Tibial nerve (tissue), 4 donors: ENCODE measurements around the gene GAL. TPM values are rescaled to one million over a fixed set of nuclear protein-coding genes. Genes with fewer than 3 reads are reported as not detected.

Source experiments
- DNase-seq, 2 donors: peaks; one replicate each; pipeline ENCODE4 v3.0.0-alpha.2; 2019; ENCODE audit warnings: low spot score in 2 of 2
- H3K27ac ChIP-seq, 4 donors: fragments of 200-600 bp; sonication (generic) in 3 of 4; one replicate each; pipeline ENCODE4 v1.5.1; 2017 to 2019; ENCODE audit warnings: mild to moderate bottlenecking in 1 of 4
- H3K27me3 ChIP-seq, 2 donors: fragments of 200-600 bp; sonication (generic) in 1 of 2; one replicate each; pipeline versions ENCODE4 v1.5.1 to v1.6.0; 2017 to 2019
- H3K36me3 ChIP-seq, 3 donors: fragments of 200-600 bp; sonication (generic); one replicate each; pipeline ENCODE4 v1.5.1; 2018 to 2019
- H3K4me1 ChIP-seq, 4 donors: fragments of 200-600 bp; sonication (generic) in 3 of 4; one replicate each; pipeline ENCODE4 v1.5.1; 2017 to 2019
- H3K4me3 ChIP-seq, 4 donors: fragments of 200-600 bp; sonication (generic) in 3 of 4; one replicate each; pipeline ENCODE4 v1.5.1; 2017 to 2019; ENCODE audit warnings: mild to moderate bottlenecking in 1 of 4, moderate library complexity in 1 of 4
- H3K9me3 ChIP-seq, 4 donors: fragments of 200-600 bp; sonication (generic) in 3 of 4; one replicate each; pipeline ENCODE4 v1.5.1; 2017 to 2019
- CTCF ChIP-seq, 5 experiments: fragments of 200-600 bp in 3 of 5; fragments of 450-650 bp in 2 of 5; sonication (generic) in 3 of 5; IDR thresholded peaks; one replicate each; pipeline ENCODE4 v1.5.1; 2016 to 2019; ENCODE audit warnings: antibody characterized with exemption in 5 of 5, mild to moderate bottlenecking in 3 of 5, moderate library complexity in 2 of 5
- EP300 ChIP-seq, 2 donors: sonication (generic); formaldehyde crosslinking; IDR thresholded peaks; one replicate each; pipeline ENCODE4 v1.6.1; 2017; ENCODE audit warnings: antibody characterized with exemption in 2 of 2, mild to moderate bottlenecking in 1 of 2
- POLR2A ChIP-seq, 2 donors: fragments of 450-650 bp; IDR thresholded peaks; one replicate each; pipeline ENCODE4 v1.6.1; 2017; ENCODE audit warnings: antibody characterized with exemption in 2 of 2, mild to moderate bottlenecking in 2 of 2, moderate library complexity in 2 of 2
- WGBS, 2 donors: methylation state at CpG; one replicate each; pipeline ENCODE4 v1.1.5; 2018; 5-methylcytosine and 5-hydroxymethylcytosine counted together
- total RNA-seq, 4 donors: library from RNA; depleted of rRNA; stranded (reverse); fragments of >200 nt; gene quantifications; one replicate each; pipeline ENCODE4 v1.1.0, GENCODE V29; 2016

GAL gene
- total RNA-seq, 4 donors from 2014 or later: 3.3 TPM; not detected in 3

GRCh38 chr11:68709062-68709461 lies 24.7 kb downstream of the GAL start:
- Histone ChIP-seq H3K4me3 (no peak overlapping the region), H3K9me3 (no peaks in the 10 kb centered on the region), H3K36me3 (no peaks in the 10 kb centered on the region), H3K27me3 (peaks cover 0 to 13% of the 10 kb centered on the region in 2 donors), H3K27ac (no peak overlapping the region), H3K4me1 (peaks cover 0 to 1% (median 0%) of the 10 kb centered on the region in 4 donors)
- WGBS, 2 donors: 90 to 91% methylated on average over 12 of the region's 12 CpGs
- DNase-seq: no peak
- TF ChIP-seq POLR2A (IDR thresholded peaks at IDR 0.05): no peak
- no peak for TF ChIP-seq CTCF (IDR thresholded peaks at IDR 0.05)
- TF ChIP-seq EP300 (IDR thresholded peaks at IDR 0.05): no peak

- DNase-seq: no peak
- Histone ChIP-seq H3K27me3 (peaks cover 0 to 7% of the 10 kb centered on the region in 2 donors), H3K27ac (no peak overlapping the region), H3K9me3 (no peaks in the 10 kb centered on the region), H3K4me1 (peaks cover 0 to 9% (median 0%) of the 10 kb centered on the region in 4 donors), H3K4me3 (no peak overlapping the region), H3K36me3 (no peaks in the 10 kb centered on the region)
- 72 to 73% methylated on average over 11 of the region's 11 CpGs for WGBS, 2 donors
- no peak for TF ChIP-seq EP300 (IDR thresholded peaks at IDR 0.05)
- no peak for TF ChIP-seq CTCF (IDR thresholded peaks at IDR 0.05)
- TF ChIP-seq POLR2A (IDR thresholded peaks at IDR 0.05): no peak
Observed at GRCh38 chr11:68710409-68710808, 26.1 kb downstream of the GAL start.

GRCh38 chr11:68711114-68711513 lies 26.8 kb downstream of the GAL start:
- Histone ChIP-seq H3K4me3 (no peak overlapping the region), H3K9me3 (no peaks in the 10 kb centered on the region), H3K27me3 (peaks cover 0 to 4% of the 10 kb centered on the region in 2 donors), H3K4me1 (peaks cover 0 to 9% (median 0%) of the 10 kb centered on the region in 4 donors), H3K36me3 (no peaks in the 10 kb centered on the region), H3K27ac (no peak overlapping the region)
- TF ChIP-seq POLR2A (IDR thresholded peaks at IDR 0.05): no peak
- no peak for TF ChIP-seq CTCF (IDR thresholded peaks at IDR 0.05)
- TF ChIP-seq EP300 (IDR thresholded peaks at IDR 0.05): no peak
- 91 to 93% methylated on average over 8 of the region's 8 CpGs for WGBS, 2 donors
- no peak for DNase-seq

- no peak for DNase-seq
- Histone ChIP-seq H3K9me3 (peaks cover 0 to 3% (median 0%) of the 10 kb centered on the region in 4 donors), H3K4me3 (no peak overlapping the region), H3K27ac (no peak overlapping the region), H3K27me3 (peaks cover 0 to 4% of the 10 kb centered on the region in 2 donors), H3K4me1 (peaks cover 0 to 9% (median 0%) of the 10 kb centered on the region in 4 donors), H3K36me3 (no peaks in the 10 kb centered on the region)
- WGBS, 2 donors: 47 to 60% methylated on average over 23 of the region's 23 CpGs
- no peak for TF ChIP-seq EP300 (IDR thresholded peaks at IDR 0.05)
- no peak for TF ChIP-seq CTCF (IDR thresholded peaks at IDR 0.05)
- no peak for TF ChIP-seq POLR2A (IDR thresholded peaks at IDR 0.05)
Observed at GRCh38 chr11:68714060-68714856, 29.9 kb downstream of the GAL start.

- no peak for TF ChIP-seq EP300 (IDR thresholded peaks at IDR 0.05)
- TF ChIP-seq CTCF (IDR thresholded peaks at IDR 0.05): no peak
- TF ChIP-seq POLR2A (IDR thresholded peaks at IDR 0.05): no peak
- Histone ChIP-seq H3K27ac (no peak overlapping the region), H3K9me3 (peaks cover 0 to 15% (median 0%) of the 10 kb centered on the region in 4 donors), H3K4me3 (no peak overlapping the region), H3K27me3 (peaks cover 0 to 4% of the 10 kb centered on the region in 2 donors), H3K4me1 (peaks cover 0 to 9% (median 0%) of the 10 kb centered on the region in 4 donors), H3K36me3 (no peaks in the 10 kb centered on the region)
- 85% methylated on average over 11 of the region's 11 CpGs for WGBS, 2 donors
- DNase-seq: no peak
Observed at GRCh38 chr11:68715456-68716122, 31.2 kb downstream of the GAL start.
